HG02571 (cell line): ENCODE results near the gene MLST8.
A peak's percentile ranks its signal among the peaks of the same experiment; 100 is the strongest.

ENCODE experiments used
- ATAC-seq: cut with Tn5 transposase; IDR thresholded peaks from one replicate; pipeline ENCODE4 v1.9.1; 2021; ENCODE audit warnings: mild to moderate bottlenecking, moderate library complexity; ENCODE audit not compliant: unreplicated experiment

Gene MLST8

GRCh38 chr16:2205104-2205966 lies at the start of gene MLST8:
Gene MLST8 (plus strand): TSS chr16:2205454. CDS start chr16:2206086, 632 bp downstream.
- peak; percentile 68 for ATAC-seq

GRCh38 chr16:2155977-2156848 lies 49.0 kb upstream of the MLST8 start:
- ATAC-seq: no peak

GRCh38 chr16:2156849-2157224 lies 48.4 kb upstream of the MLST8 start:
- no peak for ATAC-seq

GRCh38 chr16:2157480-2158261 lies 47.6 kb upstream of the MLST8 start:
- ATAC-seq: no peak

- ATAC-seq: no peak
Observed at GRCh38 chr16:2158262-2158638, 47.0 kb upstream of the MLST8 start.

GRCh38 chr16:2159175-2159838 lies 45.9 kb upstream of the MLST8 start:
- ATAC-seq: no peak

GRCh38 chr16:2160915-2161551 lies 44.2 kb upstream of the MLST8 start:
- ATAC-seq: no peak

- ATAC-seq: no peak
Observed at GRCh38 chr16:2161911-2162310, 43.3 kb upstream of the MLST8 start.

- ATAC-seq: no peak
Observed at GRCh38 chr16:2162676-2163118, 42.6 kb upstream of the MLST8 start.

GRCh38 chr16:2163211-2163881 lies 41.9 kb upstream of the MLST8 start:
- no peak for ATAC-seq

GRCh38 chr16:2165861-2166260 lies 39.4 kb upstream of the MLST8 start:
- ATAC-seq: no peak

GRCh38 chr16:2166263-2167067 lies 38.8 kb upstream of the MLST8 start:
- no peak for ATAC-seq

GRCh38 chr16:2167068-2167638 lies 38.1 kb upstream of the MLST8 start:
- no peak for ATAC-seq

GRCh38 chr16:2170080-2170479 lies 35.2 kb upstream of the MLST8 start:
- ATAC-seq: no peak

- no peak for ATAC-seq
Observed at GRCh38 chr16:2170587-2171435, 34.4 kb upstream of the MLST8 start.

- no peak for ATAC-seq
Observed at GRCh38 chr16:2171601-2172178, 33.6 kb upstream of the MLST8 start.

GRCh38 chr16:2172688-2173335 lies 32.4 kb upstream of the MLST8 start:
- ATAC-seq: no peak
